Measurements from ENCODE around the gene DHX16. TPM values are rescaled to one million over a fixed set of nuclear protein-coding genes. Genes with fewer than 3 reads are reported as not detected.

DHX16 gene
- polyA plus RNA-seq, 3 donors = 16.4 to 70.1 (median 19.0) TPM

GRCh38 chr6:30686908-30687658, 14.3 kb upstream of the DHX16 start:
- peak overlapping the region; percentile 100 for H3K4me2 ChIP-seq (replicated peaks; ENCODE audit: extremely low read depth, low read length, poor library complexity, severe bottlenecking)
- Mint-ChIP-seq H3K4me1 (peaks cover 55% of the 10 kb centered on the region), H3K27ac (peak overlapping the region; percentile 93 to 99 (median 97)), H3K9me3 (no peaks in the 10 kb centered on the region), H3K4me3 (peak overlapping the region; percentile 94 to 99), H3K27me3 (ENCODE audit: low read depth in 3 of 3) (peaks cover 0 to 6% (median 0%) of the 10 kb centered on the region in 3 donors), H3K36me3 (peaks cover 17 to 29% of the 10 kb centered on the region in 2 donors)
- H3K27ac ChIP-seq (ENCODE audit: low read depth in 1 of 2, low read length in 2 of 2) = peak overlapping the region; percentile 99
- TF ChIP-seq, protein P1, sequence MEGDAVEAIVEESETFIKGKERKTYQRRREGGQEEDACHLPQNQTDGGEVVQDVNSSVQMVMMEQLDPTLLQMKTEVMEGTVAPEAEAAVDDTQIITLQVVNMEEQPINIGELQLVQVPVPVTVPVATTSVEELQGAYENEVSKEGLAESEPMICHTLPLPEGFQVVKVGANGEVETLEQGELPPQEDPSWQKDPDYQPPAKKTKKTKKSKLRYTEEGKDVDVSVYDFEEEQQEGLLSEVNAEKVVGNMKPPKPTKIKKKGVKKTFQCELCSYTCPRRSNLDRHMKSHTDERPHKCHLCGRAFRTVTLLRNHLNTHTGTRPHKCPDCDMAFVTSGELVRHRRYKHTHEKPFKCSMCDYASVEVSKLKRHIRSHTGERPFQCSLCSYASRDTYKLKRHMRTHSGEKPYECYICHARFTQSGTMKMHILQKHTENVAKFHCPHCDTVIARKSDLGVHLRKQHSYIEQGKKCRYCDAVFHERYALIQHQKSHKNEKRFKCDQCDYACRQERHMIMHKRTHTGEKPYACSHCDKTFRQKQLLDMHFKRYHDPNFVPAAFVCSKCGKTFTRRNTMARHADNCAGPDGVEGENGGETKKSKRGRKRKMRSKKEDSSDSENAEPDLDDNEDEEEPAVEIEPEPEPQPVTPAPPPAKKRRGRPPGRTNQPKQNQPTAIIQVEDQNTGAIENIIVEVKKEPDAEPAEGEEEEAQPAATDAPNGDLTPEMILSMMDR (IDR thresholded peaks at IDR 0.05) = no peak
- DNase-seq = peak; percentile 91 to 98 (median 93)
- H3K4me3 ChIP-seq (replicated peaks in 1 of 3; ENCODE audit: low read depth in 2 of 3, low read length in 3 of 3) = peak overlapping the region; percentile 96 to 100 (median 96)
- H3K4me1 ChIP-seq (ENCODE audit: control insufficient read depth in 1 of 2, insufficient read depth in 2 of 2, low read length in 2 of 2) = peaks cover 48 to 65% of the 10 kb centered on the region in 2 donors
- under 1% methylated on average over 32 of the region's 52 CpGs for WGBS (ENCODE audit: insufficient coverage)
- H3K9ac ChIP-seq (ENCODE audit: insufficient read depth, low read length, poor library complexity, severe bottlenecking) = peak overlapping the region; percentile 99
- H2AFZ ChIP-seq (ENCODE audit: insufficient read depth, low read depth, low read length, poor library complexity, severe bottlenecking) = peak overlapping the region; percentile 43
- H3K27me3 ChIP-seq (ENCODE audit: control insufficient read depth in 2 of 2, insufficient read depth in 2 of 2, low read length in 2 of 2) = no peaks in the 10 kb centered on the region
- H4K20me1 ChIP-seq (ENCODE audit: insufficient read depth, low read length) = peaks cover 39% of the 10 kb centered on the region
- H3K9me3 ChIP-seq (replicated peaks in 1 of 2; ENCODE audit: control insufficient read depth in 1 of 2, insufficient read depth in 1 of 2, low read length in 2 of 2) = no peaks in the 10 kb centered on the region
- no peaks in the 10 kb centered on the region for H3K36me3 ChIP-seq (replicated peaks in 1 of 2; ENCODE audit: control insufficient read depth in 1 of 2, insufficient read depth in 2 of 2, low read length in 2 of 2)
- intact Hi-C loops (cut with micrococcal nuclease) = loop anchor here in 1 of 2 donors (2.0 kb wide), 1 partner anchor 34 kb away; the partner anchor contains the start of gene TUBB
- peaks cover 83% of the 10 kb centered on the region for H3K79me2 ChIP-seq (ENCODE audit: insufficient read depth, low read length)

GRCh38 chr6:30686009-30686907, 13.5 kb upstream of the DHX16 start, which contains the start of gene PPP1R18:
TSS of gene PPP1R18 (minus strand) at chr6:30686645. CDS start at chr6:30686018, 627 bp downstream.
- Histone ChIP-seq H3K4me1 (ENCODE audit: control insufficient read depth in 1 of 2, insufficient read depth in 2 of 2, low read length in 2 of 2) (peaks cover 52 to 71% of the 10 kb centered on the region in 2 donors), H3K27ac (ENCODE audit: low read depth in 1 of 2, low read length in 2 of 2) (peak within 1 kb of the TSS; percentile 99), H3K4me3 (replicated peaks in 1 of 3; ENCODE audit: low read depth in 2 of 3, low read length in 3 of 3) (peak within 1 kb of the TSS; percentile 96 to 100 (median 96)), H3K4me2 (replicated peaks; ENCODE audit: extremely low read depth, low read length, poor library complexity, severe bottlenecking) (peak within 1 kb of the TSS; percentile 100), H3K9me3 (replicated peaks in 1 of 2; ENCODE audit: control insufficient read depth in 1 of 2, insufficient read depth in 1 of 2, low read length in 2 of 2) (no peaks in the 10 kb centered on the region), H3K79me2 (ENCODE audit: insufficient read depth, low read length) (peaks cover 91% of the 10 kb centered on the region), H2AFZ (ENCODE audit: insufficient read depth, low read depth, low read length, poor library complexity, severe bottlenecking) (peak within 1 kb of the TSS; percentile 43), H3K9ac (ENCODE audit: insufficient read depth, low read length, poor library complexity, severe bottlenecking) (peak within 1 kb of the TSS; percentile 99), H4K20me1 (ENCODE audit: insufficient read depth, low read length) (peaks cover 47% of the 10 kb centered on the region), H3K27me3 (ENCODE audit: control insufficient read depth in 2 of 2, insufficient read depth in 2 of 2, low read length in 2 of 2) (no peaks in the 10 kb centered on the region), H3K36me3 (replicated peaks in 1 of 2; ENCODE audit: control insufficient read depth in 1 of 2, insufficient read depth in 2 of 2, low read length in 2 of 2) (no peaks in the 10 kb centered on the region)
- H3K9me3 Mint-ChIP-seq = no peaks in the 10 kb centered on the region
- peak within 1 kb of the TSS; percentile 94 to 99 for H3K4me3 Mint-ChIP-seq
- H3K36me3 Mint-ChIP-seq = peaks cover 25 to 37% of the 10 kb centered on the region in 2 donors
- WGBS (ENCODE audit: insufficient coverage) = 0% methylated on average over 21 of the region's 41 CpGs
- intact Hi-C loops (cut with micrococcal nuclease) = loop anchor here in 1 of 2 donors (2.0 kb wide), 1 partner anchor 35 kb away; the partner anchor contains the start of gene TUBB
- peaks cover 0 to 6% (median 0%) of the 10 kb centered on the region in 3 donors for H3K27me3 Mint-ChIP-seq (ENCODE audit: low read depth in 3 of 3)
- H3K4me1 Mint-ChIP-seq = peaks cover 59% of the 10 kb centered on the region
- DNase-seq = peak; percentile 67 to 79 (median 78)
- TF ChIP-seq, protein P1 (IDR thresholded peaks at IDR 0.05) = no peak
- H3K27ac Mint-ChIP-seq = peak within 1 kb of the TSS; percentile 93 to 99 (median 97)

Measured in CD14-positive monocyte (primary cell).